HG02798 (cell line): ENCODE data around the gene PLPPR3.
"Not testable (repeated sequence)": the region's sequence is repeated elsewhere in the genome, so short reads cannot be mapped to it uniquely, and the experiment has no call there.

Source experiments
- ATAC-seq: cut with Tn5 transposase; IDR thresholded peaks from one replicate; pipeline ENCODE4 v1.9.1; 2021; ENCODE audit warnings: mild to moderate bottlenecking; ENCODE audit not compliant: unreplicated experiment, poor library complexity

Gene PLPPR3

GRCh38 chr19:829129-829758, 7.5 kb upstream of the PLPPR3 start:
- ATAC-seq: no peak

GRCh38 chr19:827710-828321, 6.1 kb upstream of the PLPPR3 start, which contains the start of gene AZU1:
AZU1 (plus strand) TSS chr19:827837; CDS start chr19:827847, 10 bp downstream.
- ATAC-seq: no peak

- no peak for ATAC-seq
Observed at GRCh38 chr19:827314-827709, 5.6 kb upstream of the PLPPR3 start.

GRCh38 chr19:825897-826644, 4.3 kb upstream of the PLPPR3 start:
- ATAC-seq: no peak

GRCh38 chr19:824885-825284, 3.1 kb upstream of the PLPPR3 start:
- ATAC-seq: no peak

- ATAC-seq: no peak
Observed at GRCh38 chr19:823565-824121, 1.9 kb upstream of the PLPPR3 start.

- no peak for ATAC-seq
Observed at GRCh38 chr19:821231-821824, 427 bp downstream of the PLPPR3 start.

GRCh38 chr19:820212-820611, 1.5 kb downstream of the PLPPR3 start:
- not testable (repeated sequence) for ATAC-seq

GRCh38 chr19:816500-816857, 5.3 kb downstream of the PLPPR3 start:
- no peak for ATAC-seq

GRCh38 chr19:815775-816499, 5.8 kb downstream of the PLPPR3 start:
- ATAC-seq: no peak

GRCh38 chr19:815079-815774, 6.5 kb downstream of the PLPPR3 start:
- no peak for ATAC-seq

- no peak for ATAC-seq
Observed at GRCh38 chr19:814152-815078, 7.3 kb downstream of the PLPPR3 start.

- ATAC-seq: no peak
Observed at GRCh38 chr19:813219-814151, 8.3 kb downstream of the PLPPR3 start.

GRCh38 chr19:812747-813218, 9.0 kb downstream of the PLPPR3 start:
- ATAC-seq: no peak

GRCh38 chr19:812049-812746, 9.6 kb downstream of the PLPPR3 start:
- no peak for ATAC-seq

GRCh38 chr19:811506-812048, 10.2 kb downstream of the PLPPR3 start:
- ATAC-seq: no peak
